WTC11 (cell line): Measurements from ENCODE around the gene KCNMB3. TPM values are rescaled to one million over a fixed set of nuclear protein-coding genes. Genes with fewer than 3 reads are reported as not detected.

Experiments used
- ATAC-seq: fragments of 200-7000 bp; cut with Tn5 transposase; 2 replicates; pipeline ENCODE4 v1.10.0; 2021; ENCODE audit warnings: mild to moderate bottlenecking, moderate library complexity
- Bru-seq: library from RNA; stranded (reverse); fragments of 400-500 nt; gene quantifications from one replicate; lab custom pipeline; 2021; lab: Mats Ljungman, UMichigan
- CTCF ChIA-PET: fragments of 300-600 bp; sonication (Branson Sonifier 250); formaldehyde crosslinking; loops from one replicate; lab custom pipeline; 2021; ENCODE audit warnings: antibody characterized with exemption; lab: Charles Lee
- POLR2A ChIA-PET: fragments of 350-600 bp; sonication (Branson Sonifier 250); formaldehyde crosslinking; loops from one replicate; lab custom pipeline; 2021; ENCODE audit warnings: antibody characterized with exemption; lab: Charles Lee
- DNase-seq: peaks from one replicate; pipeline ENCODE4 v3.0.0; 2021; ENCODE audit warnings: low spot score
- H3K27ac Mint-ChIP-seq: 2 replicates; pipeline ENCODE4 v1.8.0; 2021; ENCODE audit warnings: mixed read lengths
- H3K27me3 Mint-ChIP-seq: 2 replicates; pipeline ENCODE4 v1.8.0; 2021; ENCODE audit warnings: low read depth, mild to moderate bottlenecking, moderate library complexity, mixed read lengths
- H3K36me3 Mint-ChIP-seq: 2 replicates; pipeline ENCODE4 v1.8.0; 2021; ENCODE audit warnings: mixed read lengths
- H3K4me1 Mint-ChIP-seq: 2 replicates; pipeline ENCODE4 v1.8.0; 2022; ENCODE audit warnings: mixed read lengths
- H3K4me3 Mint-ChIP-seq: 2 replicates; pipeline ENCODE4 v1.8.0; 2021; ENCODE audit warnings: mild to moderate bottlenecking, moderate library complexity, mixed read lengths
- H3K9me3 Mint-ChIP-seq: 2 replicates; pipeline ENCODE4 v1.8.0; 2021; ENCODE audit warnings: mixed read lengths
- ATF3 ChIP-seq: sonication (generic); formaldehyde crosslinking; conservative IDR thresholded peaks from 2 replicates; pipeline ENCODE4 v1.8.1; 2022; ENCODE audit warnings: mild to moderate bottlenecking, missing genetic modification reagents
- ATF6 ChIP-seq: sonication (generic); formaldehyde crosslinking; IDR thresholded peaks from 2 replicates; pipeline ENCODE4 v1.8.1; 2023; ENCODE audit warnings: mild to moderate bottlenecking, missing genetic modification reagents
- GABPB1 ChIP-seq: sonication (generic); formaldehyde crosslinking; IDR thresholded peaks from 2 replicates; pipeline ENCODE4 v1.8.1; 2023; ENCODE audit warnings: mild to moderate bottlenecking, missing genetic modification reagents
- IRF1 ChIP-seq: sonication (generic); formaldehyde crosslinking; IDR thresholded peaks from 2 replicates; pipeline ENCODE4 v1.8.0; 2023; ENCODE audit warnings: missing genetic modification reagents
- IRF2 ChIP-seq: sonication (generic); formaldehyde crosslinking; IDR thresholded peaks from 2 replicates; pipeline ENCODE4 v1.8.0; 2022; ENCODE audit warnings: low read depth, missing genetic modification reagents, borderline replicate concordance
- JUN ChIP-seq: sonication (generic); formaldehyde crosslinking; IDR thresholded peaks from 2 replicates; pipeline ENCODE4 v1.8.0; 2023; ENCODE audit warnings: mild to moderate bottlenecking, missing genetic modification reagents
- NFYB ChIP-seq: sonication (generic); formaldehyde crosslinking; conservative IDR thresholded peaks from 2 replicates; pipeline ENCODE4 v1.8.0; 2022; ENCODE audit warnings: low read depth, missing genetic modification reagents
- NR1H2 ChIP-seq: sonication (generic); formaldehyde crosslinking; IDR thresholded peaks from 2 replicates; pipeline ENCODE4 v1.9.0; 2021; ENCODE audit warnings: mild to moderate bottlenecking, moderate library complexity, missing genetic modification reagents
- PRDM15 ChIP-seq: sonication (generic); formaldehyde crosslinking; IDR thresholded peaks from 2 replicates; pipeline ENCODE4 v1.8.0; 2022; ENCODE audit warnings: missing genetic modification reagents
- SMAD3 ChIP-seq: sonication (generic); formaldehyde crosslinking; IDR thresholded peaks from 2 replicates; pipeline ENCODE4 v1.8.0; 2022; ENCODE audit warnings: missing genetic modification reagents, mild to moderate bottlenecking, borderline replicate concordance
- SMAD4 ChIP-seq: sonication (generic); formaldehyde crosslinking; IDR thresholded peaks from 2 replicates; pipeline ENCODE4 v1.8.0; 2022; ENCODE audit warnings: mild to moderate bottlenecking, missing genetic modification reagents
- ZNF121 ChIP-seq: sonication (generic); formaldehyde crosslinking; IDR thresholded peaks from 2 replicates; pipeline ENCODE4 v1.8.0; 2023; ENCODE audit warnings: missing genetic modification reagents
- ZNF281 ChIP-seq: sonication (generic); formaldehyde crosslinking; IDR thresholded peaks from 2 replicates; pipeline ENCODE4 v1.8.0; 2023; ENCODE audit warnings: mild to moderate bottlenecking, missing genetic modification reagents
- ZNF423 ChIP-seq: fragments of 250-450 bp; sonication (Bioruptor Pico); IDR thresholded peaks from 2 replicates; pipeline ENCODE4 v2.1.2; 2022; ENCODE audit warnings: mild to moderate bottlenecking, moderate library complexity
- long read RNA-seq, 3 experiments: library from RNA in 1 of 3; library from capped mRNA in 1 of 3; library from polyadenylated mRNA in 1 of 3; unstranded in 2 of 3; stranded (forward) in 1 of 3; transcript quantifications; one replicate each; pipeline ENCODE4 v2.0.0, GENCODE V29; 2021
- total RNA-seq: library from RNA; stranded (reverse); gene quantifications from 3 replicates; pipeline ENCODE4 v1.2.3, GENCODE V29; 2021
- TF ChIP-seq, protein P1 (sequence below): sonication (generic); formaldehyde crosslinking; IDR thresholded peaks from 2 replicates; pipeline ENCODE4 v1.8.1; 2023; ENCODE audit warnings: mild to moderate bottlenecking, moderate library complexity, missing genetic modification reagents
- TF ChIP-seq, protein P2 (sequence below): sonication (generic); formaldehyde crosslinking; IDR thresholded peaks from 2 replicates; pipeline ENCODE4 v1.8.1; 2022; ENCODE audit warnings: mild to moderate bottlenecking, moderate library complexity, missing genetic modification reagents

The KCNMB3 gene, protein sequence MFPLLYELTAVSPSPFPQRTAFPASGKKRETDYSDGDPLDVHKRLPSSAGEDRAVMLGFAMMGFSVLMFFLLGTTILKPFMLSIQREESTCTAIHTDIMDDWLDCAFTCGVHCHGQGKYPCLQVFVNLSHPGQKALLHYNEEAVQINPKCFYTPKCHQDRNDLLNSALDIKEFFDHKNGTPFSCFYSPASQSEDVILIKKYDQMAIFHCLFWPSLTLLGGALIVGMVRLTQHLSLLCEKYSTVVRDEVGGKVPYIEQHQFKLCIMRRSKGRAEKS
- total RNA-seq = 1.7 to 2.3 TPM (median 2.2 TPM) in 3 replicates
- percentile 56 among the genes with signal in this experiment for Bru-seq, nascent RNA
- long read RNA-seq, experiment 1, full-length matches to known transcripts = 8 of 12 reads
- long read RNA-seq, experiment 1, partial matches to known transcripts = 0 of 12 reads
- long read RNA-seq, experiment 1, other reads (novel, unspliced or antisense) = 4 of 12 reads
- long read RNA-seq, experiment 2, partial matches to known transcripts = 0 of 1 reads
- long read RNA-seq, experiment 2, other reads (novel, unspliced or antisense) = 0 of 1 reads
- long read RNA-seq, experiment 3 = 0 reads

DNA sequence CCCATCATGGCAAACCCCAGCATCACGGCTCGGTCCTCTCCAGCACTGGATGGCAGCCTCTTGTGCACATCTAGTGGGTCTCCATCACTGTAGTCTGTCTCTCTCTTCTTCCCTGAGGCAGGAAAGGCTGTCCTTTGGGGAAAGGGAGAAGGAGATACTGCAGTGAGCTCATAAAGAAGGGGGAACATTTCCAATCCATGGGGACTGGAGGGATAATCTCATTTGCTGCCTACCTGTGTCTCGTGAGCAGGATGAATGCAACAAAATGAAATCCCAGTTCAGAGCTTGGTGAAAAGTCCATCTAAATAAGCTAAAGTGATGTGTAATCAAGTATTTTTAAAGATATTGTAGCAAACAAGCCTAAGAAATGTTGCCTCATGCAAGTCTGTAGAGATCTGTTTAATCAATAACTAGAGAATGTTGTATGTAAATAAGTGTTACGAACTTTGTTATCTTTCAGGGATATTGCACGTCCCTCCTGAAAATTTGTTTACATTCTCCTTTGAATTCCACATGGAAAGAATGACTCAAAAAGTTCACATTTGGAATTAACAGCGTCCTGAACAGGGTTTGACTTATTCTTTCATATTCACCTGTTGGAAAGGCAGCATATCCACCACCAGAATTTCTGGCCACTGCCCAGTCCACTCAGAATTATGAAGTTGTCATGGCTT is at the start of gene KCNMB3:
Gene KCNMB3 (minus strand): TSS at position 312 of the 674 bp plus-strand sequence. CDS start 124 bp downstream, at position 188.
- Mint-ChIP-seq H3K36me3 (peaks cover 6% of the 10 kb centered on the region), H3K27ac (no peak within 1 kb of the TSS), H3K4me3 (no peak within 1 kb of the TSS), H3K27me3 (no peaks in the 10 kb centered on the region), H3K9me3 (no peaks in the 10 kb centered on the region), H3K4me1 (no peaks in the 10 kb centered on the region)
- TF ChIP-seq ZNF281 (CRISPR knock-in tag) (no peak), ATF6 (CRISPR knock-in tag) (no peak), GABPB1 (CRISPR knock-in tag) (peak; percentile 95), PRDM15 (no peak)
- TF ChIP-seq, protein P1, sequence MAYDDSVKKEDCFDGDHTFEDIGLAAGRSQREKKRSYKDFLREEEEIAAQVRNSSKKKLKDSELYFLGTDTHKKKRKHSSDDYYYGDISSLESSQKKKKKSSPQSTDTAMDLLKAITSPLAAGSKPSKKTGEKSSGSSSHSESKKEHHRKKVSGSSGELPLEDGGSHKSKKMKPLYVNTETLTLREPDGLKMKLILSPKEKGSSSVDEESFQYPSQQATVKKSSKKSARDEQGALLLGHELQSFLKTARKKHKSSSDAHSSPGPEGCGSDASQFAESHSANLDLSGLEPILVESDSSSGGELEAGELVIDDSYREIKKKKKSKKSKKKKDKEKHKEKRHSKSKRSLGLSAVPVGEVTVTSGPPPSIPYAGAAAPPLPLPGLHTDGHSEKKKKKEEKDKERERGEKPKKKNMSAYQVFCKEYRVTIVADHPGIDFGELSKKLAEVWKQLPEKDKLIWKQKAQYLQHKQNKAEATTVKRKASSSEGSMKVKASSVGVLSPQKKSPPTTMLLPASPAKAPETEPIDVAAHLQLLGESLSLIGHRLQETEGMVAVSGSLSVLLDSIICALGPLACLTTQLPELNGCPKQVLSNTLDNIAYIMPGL (CRISPR knock-in tag) = no peak
- ChIA-PET CTCF (no interaction called here), POLR2A (no interaction called here)
- ATAC-seq (no peak), DNase-seq (no peak)

- no peaks in the 10 kb centered on the region for H3K27me3 Mint-ChIP-seq
Measured at GRCh38 chr3:179299999-179300613, 49.2 kb upstream of the KCNMB3 start.

DNA sequence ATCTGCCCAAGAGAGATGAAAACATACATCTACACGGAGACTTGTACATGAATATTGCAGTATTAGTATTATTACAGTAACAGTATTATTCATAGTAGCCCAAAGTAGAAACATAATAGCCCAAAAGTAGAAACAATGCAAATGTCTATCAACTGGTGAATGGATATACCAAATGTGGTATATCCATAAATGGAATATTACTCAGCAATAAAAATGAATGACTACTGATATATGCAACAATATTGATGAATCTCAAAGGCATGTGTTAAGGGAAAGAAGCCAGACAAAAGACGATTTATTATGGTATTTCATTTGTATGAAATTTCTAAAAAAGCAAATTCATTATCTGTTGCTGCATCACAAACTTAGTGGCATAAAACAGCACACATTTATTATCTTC is 48.4 kb upstream of the KCNMB3 start:
- Mint-ChIP-seq H3K27ac (no peak overlapping the region), H3K4me3 (no peak overlapping the region), H3K36me3 (peaks cover 8% of the 10 kb centered on the region; the same call in 1 of the 2 replicates), H3K27me3 (no peaks in the 10 kb centered on the region), H3K4me1 (peaks cover 13% of the 10 kb centered on the region), H3K9me3 (peaks cover 19% of the 10 kb centered on the region)
- ChIA-PET POLR2A (no interaction called here), CTCF (no interaction called here)
- no peak for ATAC-seq
- no peak for DNase-seq
- TF ChIP-seq NFYB (CRISPR knock-in tag) (no peak), JUN (CRISPR knock-in tag) (no peak), ZNF121 (CRISPR knock-in tag) (no peak), IRF1 (no peak), IRF2 (no peak), ATF3 (CRISPR knock-in tag) (no peak), ZNF423 (CRISPR knock-in tag) (no peak), SMAD3 (no peak), NR1H2 (CRISPR knock-in tag) (no peak)
- TF ChIP-seq, protein P2, sequence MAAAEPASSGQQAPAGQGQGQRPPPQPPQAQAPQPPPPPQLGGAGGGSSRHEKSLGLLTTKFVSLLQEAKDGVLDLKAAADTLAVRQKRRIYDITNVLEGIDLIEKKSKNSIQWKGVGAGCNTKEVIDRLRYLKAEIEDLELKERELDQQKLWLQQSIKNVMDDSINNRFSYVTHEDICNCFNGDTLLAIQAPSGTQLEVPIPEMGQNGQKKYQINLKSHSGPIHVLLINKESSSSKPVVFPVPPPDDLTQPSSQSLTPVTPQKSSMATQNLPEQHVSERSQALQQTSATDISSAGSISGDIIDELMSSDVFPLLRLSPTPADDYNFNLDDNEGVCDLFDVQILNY = no peak

More at GRCh38 chr3:179299999-179300613, 49.2 kb upstream of the KCNMB3 start:
- TF ChIP-seq SMAD4 (CRISPR knock-in tag) = no peak
- peaks cover 19% of the 10 kb centered on the region for H3K9me3 Mint-ChIP-seq
- no peak for ATAC-seq
- no peak overlapping the region for H3K4me3 Mint-ChIP-seq
- H3K27ac Mint-ChIP-seq = no peak overlapping the region
- CTCF ChIA-PET = no interaction called here
- peaks cover 9% of the 10 kb centered on the region for H3K4me1 Mint-ChIP-seq
- DNase-seq = no peak
- POLR2A ChIA-PET = no interaction called here
- peaks cover 8% of the 10 kb centered on the region; the same call in 1 of the 2 replicates for H3K36me3 Mint-ChIP-seq
